ENCODE data around the gene TLK1. TPM values are rescaled to one million over a fixed set of nuclear protein-coding genes. Genes with fewer than 3 reads are reported as not detected.

The TLK1 gene
- total RNA-seq, 1 donor from 2014 or later, result 11.8 TPM

DNA sequence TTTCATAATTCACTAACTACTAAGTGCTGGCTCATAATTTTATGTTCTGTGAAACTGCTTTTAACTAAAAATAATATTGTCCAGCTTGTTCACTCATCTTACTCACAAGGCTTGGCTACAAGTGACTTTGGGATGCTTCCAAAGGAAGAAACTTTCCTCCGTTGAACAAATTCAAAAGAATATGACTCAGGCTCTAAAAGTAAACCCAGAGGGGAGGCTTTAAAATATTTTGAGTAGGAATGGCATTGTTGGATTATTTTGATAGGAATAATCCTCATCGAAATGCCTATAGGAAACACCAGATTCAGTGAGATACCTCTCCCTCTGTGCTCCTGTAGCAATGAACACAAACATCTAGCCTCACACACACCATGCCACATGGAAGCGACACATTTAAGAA, 25.2 kb upstream of the TLK1 start:
- TF ChIP-seq, protein P1, sequence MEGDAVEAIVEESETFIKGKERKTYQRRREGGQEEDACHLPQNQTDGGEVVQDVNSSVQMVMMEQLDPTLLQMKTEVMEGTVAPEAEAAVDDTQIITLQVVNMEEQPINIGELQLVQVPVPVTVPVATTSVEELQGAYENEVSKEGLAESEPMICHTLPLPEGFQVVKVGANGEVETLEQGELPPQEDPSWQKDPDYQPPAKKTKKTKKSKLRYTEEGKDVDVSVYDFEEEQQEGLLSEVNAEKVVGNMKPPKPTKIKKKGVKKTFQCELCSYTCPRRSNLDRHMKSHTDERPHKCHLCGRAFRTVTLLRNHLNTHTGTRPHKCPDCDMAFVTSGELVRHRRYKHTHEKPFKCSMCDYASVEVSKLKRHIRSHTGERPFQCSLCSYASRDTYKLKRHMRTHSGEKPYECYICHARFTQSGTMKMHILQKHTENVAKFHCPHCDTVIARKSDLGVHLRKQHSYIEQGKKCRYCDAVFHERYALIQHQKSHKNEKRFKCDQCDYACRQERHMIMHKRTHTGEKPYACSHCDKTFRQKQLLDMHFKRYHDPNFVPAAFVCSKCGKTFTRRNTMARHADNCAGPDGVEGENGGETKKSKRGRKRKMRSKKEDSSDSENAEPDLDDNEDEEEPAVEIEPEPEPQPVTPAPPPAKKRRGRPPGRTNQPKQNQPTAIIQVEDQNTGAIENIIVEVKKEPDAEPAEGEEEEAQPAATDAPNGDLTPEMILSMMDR (IDR thresholded peaks at IDR 0.05; ENCODE audit: insufficient read depth, low read length, severe bottlenecking), result no peak
- DNase-seq (ENCODE audit: low read depth), result no peak
- FAIRE-seq, result no peak
- H3K27me3 ChIP-seq (ENCODE audit: control insufficient read depth, insufficient read depth, low read length), result no peaks in the 10 kb centered on the region
- H3K4me3 ChIP-seq (ENCODE audit: low read depth, low read length), result no peak overlapping the region
- H3K36me3 ChIP-seq (ENCODE audit: control insufficient read depth, insufficient read depth, low read length), result no peaks in the 10 kb centered on the region

DNA sequence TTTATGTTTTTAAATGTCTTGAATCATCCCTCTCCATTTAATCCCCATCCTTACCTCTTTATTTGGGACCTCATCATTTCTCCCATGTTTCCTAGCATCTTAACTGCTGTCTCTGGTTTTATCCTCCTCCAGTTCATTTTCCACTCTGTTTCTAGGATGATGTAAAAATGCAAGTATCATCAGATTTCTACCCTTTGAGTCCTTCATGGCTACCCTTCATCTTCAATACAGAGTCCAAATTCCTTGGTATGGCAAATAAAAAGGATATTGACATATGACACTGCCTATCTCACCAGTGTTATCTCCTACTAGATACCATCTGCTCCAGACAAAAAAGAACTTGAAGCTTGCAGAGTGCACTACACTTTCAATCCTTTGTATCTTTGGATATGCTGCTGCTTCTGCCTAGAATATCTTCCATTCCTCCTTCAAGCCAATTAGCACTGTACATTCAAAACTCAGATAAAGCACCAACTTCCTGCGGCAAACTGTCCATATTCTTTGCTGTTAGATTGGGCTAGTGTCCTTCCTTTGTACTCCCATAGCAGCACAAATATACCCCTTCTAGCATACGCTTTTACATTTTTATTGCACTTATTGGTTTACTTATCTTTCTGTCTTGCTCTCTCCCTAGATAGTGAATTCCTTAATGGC, 24.6 kb upstream of the TLK1 start:
- FAIRE-seq (no peak), DNase-seq (ENCODE audit: low read depth) (no peak)
- TF ChIP-seq, protein P1 (IDR thresholded peaks at IDR 0.05; ENCODE audit: insufficient read depth, low read length, severe bottlenecking), result no peak
- Histone ChIP-seq H3K27me3 (ENCODE audit: control insufficient read depth, insufficient read depth, low read length) (no peaks in the 10 kb centered on the region), H3K4me3 (ENCODE audit: low read depth, low read length) (no peak overlapping the region), H3K36me3 (ENCODE audit: control insufficient read depth, insufficient read depth, low read length) (no peaks in the 10 kb centered on the region)

DNA sequence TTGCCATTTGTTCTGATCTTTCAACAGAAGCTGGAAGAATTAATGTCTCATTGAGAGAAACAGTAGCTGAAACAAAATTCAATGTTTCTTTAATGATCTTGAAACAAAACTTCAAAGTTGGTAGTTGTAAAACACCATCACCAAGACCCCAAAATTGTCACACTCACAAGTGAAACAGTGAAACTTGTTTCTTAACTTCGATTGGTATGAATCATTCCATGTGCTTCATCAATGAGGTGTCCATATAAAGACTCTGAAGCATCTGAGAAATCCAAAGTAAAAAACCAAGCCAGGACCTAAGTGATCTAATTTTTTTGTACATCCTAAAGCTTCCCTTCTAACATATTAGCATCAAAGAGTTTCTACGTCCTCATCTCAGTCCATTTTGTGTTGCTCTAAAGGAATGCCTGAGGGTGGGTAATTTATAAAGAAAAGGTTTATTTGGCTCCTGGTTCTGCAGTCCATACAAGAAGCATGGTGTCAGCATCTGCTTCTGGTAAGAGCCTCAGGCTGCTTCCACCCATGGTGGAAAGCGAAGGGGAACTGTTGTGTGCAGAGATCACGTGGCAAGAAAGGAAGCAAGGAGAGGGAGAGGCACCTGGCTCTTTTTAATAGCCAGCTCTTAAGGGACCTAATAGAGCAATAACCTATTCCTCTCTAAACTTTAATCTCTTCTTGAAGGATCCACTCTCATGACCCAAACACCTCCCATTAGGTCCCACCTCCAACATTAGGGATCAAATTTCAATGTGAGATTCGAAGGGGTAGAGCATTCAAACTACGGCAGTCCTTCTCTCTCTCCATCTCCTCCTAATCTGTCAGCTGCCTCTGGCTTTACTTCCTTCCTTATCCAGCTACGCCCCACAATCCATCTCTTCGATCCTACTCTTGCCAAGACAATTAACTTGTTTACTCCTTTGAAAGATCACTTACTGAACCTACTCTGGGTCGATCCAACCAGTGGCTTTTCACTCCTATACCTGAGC, 20.7 kb upstream of the TLK1 start:
- DNase-seq (ENCODE audit: low read depth), result peak; percentile 35
- H3K36me3 ChIP-seq (ENCODE audit: control insufficient read depth, insufficient read depth, low read length), result no peaks in the 10 kb centered on the region
- H3K27me3 ChIP-seq (ENCODE audit: control insufficient read depth, insufficient read depth, low read length), result no peaks in the 10 kb centered on the region
- peak; percentile 36 for FAIRE-seq
- TF ChIP-seq, protein P1 (IDR thresholded peaks at IDR 0.05; ENCODE audit: insufficient read depth, low read length, severe bottlenecking), result no peak
- no peak overlapping the region for H3K4me3 ChIP-seq (ENCODE audit: low read depth, low read length)

DNA sequence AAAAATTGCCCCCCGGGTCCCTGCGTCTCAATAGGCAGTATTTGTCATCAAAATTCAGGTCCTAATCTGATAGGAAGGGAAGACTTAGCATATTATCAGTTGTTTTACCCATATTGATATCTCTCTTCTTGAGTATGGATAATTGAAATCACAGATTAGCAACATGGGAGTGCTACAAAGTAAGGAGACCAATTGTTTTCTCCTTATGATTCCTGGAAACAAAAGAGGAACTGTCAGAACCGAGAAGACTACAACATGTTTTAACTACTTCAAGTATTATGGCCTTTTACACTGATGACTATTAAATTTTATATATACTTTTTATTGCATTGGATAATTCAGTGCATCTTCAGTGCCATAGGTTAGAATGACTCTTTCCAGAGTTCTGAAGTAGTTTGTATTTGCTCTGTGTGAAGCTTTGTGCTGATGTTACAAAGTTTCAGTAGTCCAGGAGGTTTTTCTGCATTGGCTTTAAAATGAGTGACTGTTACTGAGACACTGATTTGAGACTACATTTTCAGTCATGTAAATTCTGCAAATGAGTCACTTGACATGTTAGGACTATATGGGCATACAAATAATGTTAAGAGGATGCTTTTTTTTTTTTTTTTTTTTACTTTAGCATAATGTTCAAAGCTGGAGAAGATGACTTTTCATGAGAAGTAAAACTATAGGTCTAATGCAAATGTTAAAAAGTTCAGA, 19.7 kb upstream of the TLK1 start:
- TF ChIP-seq, protein P1 (IDR thresholded peaks at IDR 0.05; ENCODE audit: insufficient read depth, low read length, severe bottlenecking), result no peak
- Histone ChIP-seq H3K36me3 (ENCODE audit: control insufficient read depth, insufficient read depth, low read length) (no peaks in the 10 kb centered on the region), H3K4me3 (ENCODE audit: low read depth, low read length) (no peak overlapping the region), H3K27me3 (ENCODE audit: control insufficient read depth, insufficient read depth, low read length) (no peaks in the 10 kb centered on the region)
- FAIRE-seq (no peak), DNase-seq (ENCODE audit: low read depth) (peak; percentile 78)

- DNase-seq (ENCODE audit: low read depth) (peak; percentile 63), FAIRE-seq (no peak)
- TF ChIP-seq, protein P1 (IDR thresholded peaks at IDR 0.05; ENCODE audit: insufficient read depth, low read length, severe bottlenecking), result no peak
- no peak overlapping the region for H3K4me3 ChIP-seq (ENCODE audit: low read depth, low read length)
- H3K36me3 ChIP-seq (ENCODE audit: control insufficient read depth, insufficient read depth, low read length), result no peaks in the 10 kb centered on the region
- H3K27me3 ChIP-seq (ENCODE audit: control insufficient read depth, insufficient read depth, low read length), result no peaks in the 10 kb centered on the region
Measured at GRCh38 chr2:171178993-171179392, 18.3 kb upstream of the TLK1 start.
